Trophoblast cell (in vitro differentiated cells and primary cell): ENCODE measurements around the gene UFD1.

Source experiments
- DNase-seq, 2 donors: peaks; one replicate each; pipeline ENCODE4 v3.0.0-alpha.2; 2016
- H2AFZ ChIP-seq: 2 replicates; pipeline ENCODE4 v1.6.1; 2013; ENCODE audit warnings: low read length, moderate library complexity, mild to moderate bottlenecking; ENCODE audit not compliant: insufficient read depth, poor library complexity
- H2AK5ac ChIP-seq: 2 replicates; pipeline ENCODE4 v1.6.1; 2013; ENCODE audit warnings: mild to moderate bottlenecking, low read length
- H2BK120ac ChIP-seq: 2 replicates; pipeline ENCODE4 v1.6.1; 2013; ENCODE audit warnings: low read length, mild to moderate bottlenecking, moderate library complexity; ENCODE audit not compliant: insufficient read depth, poor library complexity
- H2BK12ac ChIP-seq: 2 replicates; pipeline ENCODE4 v1.6.1; 2013; ENCODE audit warnings: mild to moderate bottlenecking, low read length, moderate library complexity
- H2BK5ac ChIP-seq: 2 replicates; pipeline ENCODE4 v1.6.1; 2013; ENCODE audit warnings: low read length, low read depth, moderate library complexity, mild to moderate bottlenecking; ENCODE audit not compliant: poor library complexity
- H3K14ac ChIP-seq: 2 replicates; pipeline ENCODE4 v1.6.1; 2013; ENCODE audit warnings: mild to moderate bottlenecking, low read length
- H3K18ac ChIP-seq: 2 replicates; pipeline ENCODE4 v1.6.1; 2013; ENCODE audit warnings: mild to moderate bottlenecking, low read length
- H3K23ac ChIP-seq: 2 replicates; pipeline ENCODE4 v1.6.1; 2013; ENCODE audit warnings: low read length
- H3K27ac ChIP-seq: 2 replicates; pipeline ENCODE4 v1.5.1; 2013; ENCODE audit warnings: low read depth, mild to moderate bottlenecking, inconsistent platforms, low read length, moderate library complexity
- H3K27me3 ChIP-seq: 2 replicates; pipeline ENCODE4 v1.6.1; 2013; ENCODE audit warnings: inconsistent platforms, mild to moderate bottlenecking, low read length, moderate library complexity; ENCODE audit not compliant: insufficient read depth
- H3K36me3 ChIP-seq, 2 experiments: 1 replicate in 1 of 2; 2 replicates in 1 of 2; pipeline ENCODE4 v1.6.1; 2013; ENCODE audit warnings: low read length in 2 of 2, mild to moderate bottlenecking in 2 of 2, moderate library complexity in 1 of 2; ENCODE audit not compliant: insufficient read depth in 2 of 2, control insufficient read depth in 1 of 2
- H3K4ac ChIP-seq: 2 replicates; pipeline ENCODE4 v1.6.1; 2013; ENCODE audit warnings: low read depth, mild to moderate bottlenecking, low read length, moderate library complexity
- H3K4me1 ChIP-seq, 2 experiments: 1 replicate in 1 of 2; 2 replicates in 1 of 2; pipeline ENCODE4 v1.6.1; 2013; ENCODE audit warnings: low read length in 2 of 2, mild to moderate bottlenecking in 2 of 2, moderate library complexity in 1 of 2; ENCODE audit not compliant: insufficient read depth in 2 of 2, control insufficient read depth in 1 of 2
- H3K4me2 ChIP-seq: 2 replicates; pipeline ENCODE4 v1.6.1; 2013; ENCODE audit warnings: inconsistent platforms, mild to moderate bottlenecking, low read length, moderate library complexity
- H3K4me3 ChIP-seq: 2 replicates; pipeline ENCODE4 v1.5.1; 2013; ENCODE audit warnings: mild to moderate bottlenecking, low read depth, low read length, inconsistent platforms
- H3K79me1 ChIP-seq: one replicate; pipeline ENCODE4 v1.6.1; 2013; ENCODE audit warnings: low read length
- H3K79me2 ChIP-seq: 2 replicates; pipeline ENCODE4 v1.6.1; 2013; ENCODE audit warnings: low read length, mild to moderate bottlenecking; ENCODE audit not compliant: control insufficient read depth, insufficient read depth, poor library complexity
- H3K9ac ChIP-seq: 2 replicates; pipeline ENCODE4 v1.6.1; 2013; ENCODE audit warnings: mild to moderate bottlenecking, low read length
- H3K9me3 ChIP-seq: 2 replicates; pipeline ENCODE4 v1.6.1; 2013; ENCODE audit warnings: low read depth, mild to moderate bottlenecking, control low read depth, inconsistent platforms, low read length; ENCODE audit not compliant: insufficient read depth
- H4K12ac ChIP-seq: 2 replicates; pipeline ENCODE4 v1.6.1; 2013; ENCODE audit warnings: low read depth, mild to moderate bottlenecking, low read length, moderate library complexity
- H4K8ac ChIP-seq: 2 replicates; pipeline ENCODE4 v1.6.1; 2013; ENCODE audit warnings: low read depth, mild to moderate bottlenecking, low read length, moderate library complexity
- H4K91ac ChIP-seq: one replicate; pipeline ENCODE4 v1.6.1; 2013; ENCODE audit warnings: low read depth, mild to moderate bottlenecking, low read length, moderate library complexity
- WGBS: extraction: QIAGEN DNeasy Blood & Tissue Kit; methylation state at CpG from one replicate; pipeline ENCODE4 v1.1.7; 2013; ENCODE audit warnings: missing lambda C conversion rate; ENCODE audit not compliant: insufficient read length, insufficient coverage; ENCODE audit errors: extremely low coverage; 5-methylcytosine and 5-hydroxymethylcytosine counted together

Gene UFD1

GRCh38 chr22:19406281-19406811 lies 72.6 kb downstream of the UFD1 start:
- Histone ChIP-seq H2BK5ac (no peak overlapping the region), H3K9ac (no peak overlapping the region), H3K79me2 (no peaks in the 10 kb centered on the region), H4K12ac (no peak overlapping the region), H3K14ac (no peak overlapping the region), H3K79me1 (no peaks in the 10 kb centered on the region), H2AFZ (no peak overlapping the region), H2BK120ac (no peak overlapping the region), H4K8ac (no peak overlapping the region), H3K4me2 (no peak overlapping the region), H3K27me3 (no peaks in the 10 kb centered on the region), H3K23ac (no peak overlapping the region), H3K27ac (no peak overlapping the region), H3K4ac (no peak overlapping the region), H3K36me3 (peaks cover 19 to 34% of the 10 kb centered on the region in 2 experiments), H2BK12ac (no peak overlapping the region), H3K18ac (no peak overlapping the region), H3K9me3 (no peaks in the 10 kb centered on the region), H4K91ac (no peak overlapping the region), H3K4me3 (no peak overlapping the region), H3K4me1 (peaks cover 0 to 10% of the 10 kb centered on the region in 2 experiments), H2AK5ac (no peak overlapping the region)
- no CpG with 5 or more reads among the region's 3 CpGs for WGBS
- no peak for DNase-seq

DNA sequence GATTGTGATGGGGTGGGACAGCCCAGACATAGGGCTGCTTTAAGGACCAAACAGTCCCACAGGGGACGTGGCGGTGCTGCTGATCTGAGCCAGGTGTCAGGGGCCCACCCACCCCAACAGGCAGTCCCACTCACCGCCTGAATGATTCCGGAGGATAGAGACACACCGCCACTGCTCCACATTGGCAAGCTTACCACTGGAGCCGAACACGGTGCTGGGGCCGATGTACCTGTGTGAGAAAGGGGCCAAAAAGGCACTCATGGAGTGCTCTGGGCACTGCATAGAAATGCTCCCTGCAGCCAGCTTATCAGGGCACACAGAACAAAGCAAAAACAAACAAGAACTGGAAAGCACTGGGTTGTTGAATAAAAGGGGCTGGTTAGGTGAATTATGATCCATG lies 73.3 kb downstream of the UFD1 start:
- no peak overlapping the region for H3K27ac ChIP-seq
- H3K79me1 ChIP-seq = no peaks in the 10 kb centered on the region
- no peaks in the 10 kb centered on the region for H3K79me2 ChIP-seq
- no peak overlapping the region for H3K4me2 ChIP-seq
- no peak overlapping the region for H3K4me3 ChIP-seq
- H3K9ac ChIP-seq = no peak overlapping the region
- H2AFZ ChIP-seq = no peak overlapping the region
- H3K27me3 ChIP-seq = no peaks in the 10 kb centered on the region
- peaks cover 25 to 36% of the 10 kb centered on the region in 2 experiments for H3K36me3 ChIP-seq
- H3K18ac ChIP-seq = no peak overlapping the region
- no peaks in the 10 kb centered on the region for H3K9me3 ChIP-seq
- no peak overlapping the region for H2BK12ac ChIP-seq
- H2AK5ac ChIP-seq = no peak overlapping the region
- H3K4me1 ChIP-seq = peaks cover 0 to 4% of the 10 kb centered on the region in 2 experiments
- H3K23ac ChIP-seq = no peak overlapping the region
- no peak overlapping the region for H2BK120ac ChIP-seq
- H4K91ac ChIP-seq = no peak overlapping the region
- H3K14ac ChIP-seq = no peak overlapping the region
- no peak overlapping the region for H4K8ac ChIP-seq
- H4K12ac ChIP-seq = no peak overlapping the region
- H3K4ac ChIP-seq = no peak overlapping the region
- WGBS = no CpG with 5 or more reads among the region's 8 CpGs
- no peak overlapping the region for H2BK5ac ChIP-seq
- no peak for DNase-seq

- H3K14ac ChIP-seq = no peak overlapping the region
- H2AFZ ChIP-seq = no peak overlapping the region
- H3K9me3 ChIP-seq = no peaks in the 10 kb centered on the region
- no peak overlapping the region for H3K4me2 ChIP-seq
- no peak overlapping the region for H4K12ac ChIP-seq
- no peak overlapping the region for H4K91ac ChIP-seq
- no peak overlapping the region for H2BK120ac ChIP-seq
- no peak overlapping the region for H3K9ac ChIP-seq
- no peak overlapping the region for H3K23ac ChIP-seq
- H2AK5ac ChIP-seq = no peak overlapping the region
- H2BK12ac ChIP-seq = no peak overlapping the region
- no peak overlapping the region for H3K4me3 ChIP-seq
- H3K79me2 ChIP-seq = no peaks in the 10 kb centered on the region
- no peak overlapping the region for H3K27ac ChIP-seq
- H3K79me1 ChIP-seq = no peaks in the 10 kb centered on the region
- H4K8ac ChIP-seq = no peak overlapping the region
- H2BK5ac ChIP-seq = no peak overlapping the region
- no CpG with 5 or more reads among the region's 4 CpGs for WGBS
- no peak overlapping the region for H3K18ac ChIP-seq
- no peak for DNase-seq
- H3K36me3 ChIP-seq = peaks cover 25 to 37% of the 10 kb centered on the region in 2 experiments
- peaks cover 0 to 4% of the 10 kb centered on the region in 2 experiments for H3K4me1 ChIP-seq
- no peak overlapping the region for H3K4ac ChIP-seq
- H3K27me3 ChIP-seq = no peaks in the 10 kb centered on the region
Measured at GRCh38 chr22:19405133-19405532, 73.9 kb downstream of the UFD1 start.

- H2AFZ ChIP-seq = no peak overlapping the region
Measured at GRCh38 chr22:19404676-19405075, 74.3 kb downstream of the UFD1 start.

More at GRCh38 chr22:19404676-19405075, 74.3 kb downstream of the UFD1 start:
- Histone ChIP-seq H3K27me3 (no peaks in the 10 kb centered on the region), H4K8ac (no peak overlapping the region), H3K4me1 (peaks cover 0 to 4% of the 10 kb centered on the region in 2 experiments), H3K4me3 (no peak overlapping the region), H4K91ac (no peak overlapping the region), H3K18ac (no peak overlapping the region), H3K14ac (no peak overlapping the region), H2BK120ac (no peak overlapping the region), H3K79me2 (no peaks in the 10 kb centered on the region), H3K9ac (no peak overlapping the region), H2BK12ac (no peak overlapping the region), H3K27ac (no peak overlapping the region), H4K12ac (no peak overlapping the region), H3K36me3 (peaks cover 25 to 34% of the 10 kb centered on the region in 2 experiments), H2BK5ac (no peak overlapping the region), H3K4me2 (no peak overlapping the region), H3K23ac (no peak overlapping the region), H3K79me1 (no peaks in the 10 kb centered on the region), H3K4ac (no peak overlapping the region), H2AK5ac (no peak overlapping the region), H3K9me3 (no peaks in the 10 kb centered on the region)
- WGBS = no CpG with 5 or more reads among the region's 3 CpGs
- DNase-seq = no peak
